ENCODE data around the gene CLEC16A.
A peak's percentile ranks its signal among the peaks of the same experiment; 100 is the strongest.

Gene CLEC16A, protein sequence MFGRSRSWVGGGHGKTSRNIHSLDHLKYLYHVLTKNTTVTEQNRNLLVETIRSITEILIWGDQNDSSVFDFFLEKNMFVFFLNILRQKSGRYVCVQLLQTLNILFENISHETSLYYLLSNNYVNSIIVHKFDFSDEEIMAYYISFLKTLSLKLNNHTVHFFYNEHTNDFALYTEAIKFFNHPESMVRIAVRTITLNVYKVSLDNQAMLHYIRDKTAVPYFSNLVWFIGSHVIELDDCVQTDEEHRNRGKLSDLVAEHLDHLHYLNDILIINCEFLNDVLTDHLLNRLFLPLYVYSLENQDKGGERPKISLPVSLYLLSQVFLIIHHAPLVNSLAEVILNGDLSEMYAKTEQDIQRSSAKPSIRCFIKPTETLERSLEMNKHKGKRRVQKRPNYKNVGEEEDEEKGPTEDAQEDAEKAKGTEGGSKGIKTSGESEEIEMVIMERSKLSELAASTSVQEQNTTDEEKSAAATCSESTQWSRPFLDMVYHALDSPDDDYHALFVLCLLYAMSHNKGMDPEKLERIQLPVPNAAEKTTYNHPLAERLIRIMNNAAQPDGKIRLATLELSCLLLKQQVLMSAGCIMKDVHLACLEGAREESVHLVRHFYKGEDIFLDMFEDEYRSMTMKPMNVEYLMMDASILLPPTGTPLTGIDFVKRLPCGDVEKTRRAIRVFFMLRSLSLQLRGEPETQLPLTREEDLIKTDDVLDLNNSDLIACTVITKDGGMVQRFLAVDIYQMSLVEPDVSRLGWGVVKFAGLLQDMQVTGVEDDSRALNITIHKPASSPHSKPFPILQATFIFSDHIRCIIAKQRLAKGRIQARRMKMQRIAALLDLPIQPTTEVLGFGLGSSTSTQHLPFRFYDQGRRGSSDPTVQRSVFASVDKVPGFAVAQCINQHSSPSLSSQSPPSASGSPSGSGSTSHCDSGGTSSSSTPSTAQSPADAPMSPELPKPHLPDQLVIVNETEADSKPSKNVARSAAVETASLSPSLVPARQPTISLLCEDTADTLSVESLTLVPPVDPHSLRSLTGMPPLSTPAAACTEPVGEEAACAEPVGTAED

DNA sequence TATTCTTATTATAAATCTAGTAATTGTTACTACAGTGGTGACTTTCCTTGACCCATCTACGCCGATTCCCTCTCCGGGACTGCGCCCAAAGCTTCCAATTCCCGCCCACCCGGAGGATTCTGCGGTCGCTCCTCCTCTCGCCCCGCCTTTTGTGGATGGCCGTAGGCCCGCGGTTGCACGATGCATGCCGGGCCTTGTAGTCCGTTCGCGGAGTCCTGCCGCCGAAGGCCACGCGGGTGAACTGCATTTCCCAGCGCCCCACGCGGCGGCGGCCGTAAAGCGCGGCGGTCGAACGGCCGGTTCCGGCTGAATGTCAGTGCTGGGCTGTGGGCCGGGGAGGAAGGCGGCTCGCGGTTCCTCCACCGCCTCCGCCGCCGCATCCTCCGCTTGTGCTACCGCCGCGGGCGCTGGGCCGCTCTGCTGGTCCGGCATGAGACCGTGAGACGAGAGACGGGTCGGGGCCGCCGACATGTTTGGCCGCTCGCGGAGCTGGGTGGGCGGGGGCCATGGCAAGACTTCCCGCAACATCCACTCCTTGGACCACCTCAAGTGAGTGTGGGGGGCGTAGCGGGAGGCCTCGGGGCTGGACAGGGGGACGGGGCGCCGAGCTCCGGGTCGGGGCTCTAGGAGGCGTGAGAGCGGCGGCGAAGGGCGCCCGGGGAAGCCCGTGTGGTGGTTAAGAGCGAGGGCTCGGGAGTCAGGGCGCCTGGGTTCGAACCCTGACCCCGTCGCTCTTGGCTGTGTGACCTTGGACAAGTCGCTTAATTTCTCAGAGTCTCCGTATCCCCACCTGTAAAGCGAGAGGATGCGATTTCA lies at the start of gene CLEC16A:
CLEC16A (plus strand) TSS at position 316 of the 816 bp plus-strand sequence; CDS start at position 470, 154 bp downstream.
- peak; percentile 95 to 97 for DNase-seq

DNA sequence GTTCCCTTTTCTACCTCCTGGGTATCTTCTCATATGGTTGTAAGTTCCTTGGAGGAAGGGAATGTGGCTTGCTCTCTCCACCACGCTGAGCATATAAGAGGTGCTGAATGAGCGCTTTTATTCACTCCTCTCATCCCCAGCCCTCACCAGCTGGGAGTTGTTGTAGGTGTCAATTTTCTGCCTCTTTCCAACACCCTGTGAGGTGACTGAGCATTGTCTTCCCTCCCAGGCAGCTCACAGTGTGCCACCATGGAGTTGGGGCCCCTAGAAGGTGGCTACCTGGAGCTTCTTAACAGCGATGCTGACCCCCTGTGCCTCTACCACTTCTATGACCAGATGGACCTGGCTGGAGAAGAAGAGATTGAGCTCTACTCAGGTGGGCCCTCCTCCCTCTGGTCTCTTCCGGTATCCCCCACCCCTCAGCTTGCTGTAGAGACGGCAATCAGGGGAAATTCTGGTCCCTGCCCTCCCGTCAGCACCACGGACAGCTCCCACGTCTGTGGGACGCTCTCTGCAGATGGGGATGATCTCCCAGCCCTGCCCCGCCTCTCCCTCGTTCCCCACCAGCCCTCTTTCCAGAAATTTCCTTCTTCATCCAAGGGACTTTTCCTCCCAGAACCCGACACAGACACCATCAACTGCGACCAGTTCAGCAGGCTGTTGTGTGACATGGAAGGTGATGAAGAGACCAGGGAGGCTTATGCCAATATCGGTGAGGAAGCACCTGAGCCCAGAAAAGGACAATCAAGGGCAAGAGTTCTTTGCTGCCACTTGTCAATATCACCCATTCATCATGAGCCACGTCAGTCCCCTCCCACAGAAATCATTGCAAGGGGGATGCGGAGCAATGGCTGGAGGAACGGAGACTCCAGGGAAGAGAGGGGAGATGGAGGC lies 49.1 kb upstream of the CLEC16A start:
- no peak for DNase-seq

DNA sequence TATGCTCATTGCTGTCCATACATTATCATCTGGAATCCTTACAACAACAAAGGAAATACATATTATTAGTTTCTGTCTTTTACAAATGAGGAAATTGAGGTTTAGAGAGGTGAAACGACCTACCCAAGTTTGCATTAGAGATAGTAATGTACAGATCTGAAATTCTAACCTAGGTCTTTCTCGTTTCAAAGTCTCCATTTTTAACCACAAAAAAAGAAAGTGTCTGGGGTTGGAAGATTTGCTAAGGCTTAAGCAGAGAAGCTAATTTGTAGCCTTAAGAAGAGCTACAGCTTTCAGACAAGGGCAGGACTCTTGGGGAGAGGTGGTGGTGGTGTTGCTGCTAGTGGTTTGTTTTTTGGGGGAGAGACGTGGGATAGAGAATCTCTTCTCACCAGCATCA lies 48.2 kb upstream of the CLEC16A start:
- DNase-seq, result no peak

DNA sequence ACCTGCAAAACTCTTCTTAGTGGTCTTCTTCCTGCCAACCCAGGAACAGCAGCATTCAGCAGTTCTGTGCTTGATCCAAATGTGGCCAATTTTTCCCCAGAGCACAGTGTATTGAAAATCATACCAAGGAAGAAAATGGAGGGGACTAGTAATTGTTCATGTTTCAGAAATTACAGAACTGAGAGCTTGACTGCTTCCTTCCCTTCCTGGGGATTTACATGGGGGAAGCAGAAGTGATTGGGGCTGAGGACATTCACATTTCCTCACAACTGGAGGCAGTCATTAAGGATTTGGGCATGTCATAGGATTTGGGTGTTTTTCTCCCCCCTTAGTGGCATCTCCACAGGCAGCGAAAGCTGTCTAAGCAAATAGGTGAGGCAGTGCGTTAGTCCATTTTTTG lies 47.6 kb upstream of the CLEC16A start:
- no peak for DNase-seq

DNA sequence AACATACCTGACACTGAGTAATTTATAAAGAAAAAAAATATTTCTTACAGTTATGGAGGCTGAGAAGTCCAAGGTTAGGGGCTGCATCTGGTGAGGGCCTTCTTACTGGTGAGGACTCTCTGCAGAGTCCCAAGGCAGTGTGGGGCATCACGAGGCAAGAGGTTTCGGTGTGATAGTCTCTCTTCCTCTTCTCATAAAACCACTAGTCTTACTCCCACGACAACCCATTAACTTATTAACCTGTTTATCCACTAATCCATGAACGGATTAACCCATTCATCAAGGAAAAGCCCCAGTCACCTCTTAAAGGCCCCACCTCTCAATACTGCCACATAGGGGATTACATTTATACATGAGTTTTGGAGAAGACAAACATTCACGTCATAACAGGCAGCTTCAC lies 47.2 kb upstream of the CLEC16A start:
- DNase-seq, result no peak

DNA sequence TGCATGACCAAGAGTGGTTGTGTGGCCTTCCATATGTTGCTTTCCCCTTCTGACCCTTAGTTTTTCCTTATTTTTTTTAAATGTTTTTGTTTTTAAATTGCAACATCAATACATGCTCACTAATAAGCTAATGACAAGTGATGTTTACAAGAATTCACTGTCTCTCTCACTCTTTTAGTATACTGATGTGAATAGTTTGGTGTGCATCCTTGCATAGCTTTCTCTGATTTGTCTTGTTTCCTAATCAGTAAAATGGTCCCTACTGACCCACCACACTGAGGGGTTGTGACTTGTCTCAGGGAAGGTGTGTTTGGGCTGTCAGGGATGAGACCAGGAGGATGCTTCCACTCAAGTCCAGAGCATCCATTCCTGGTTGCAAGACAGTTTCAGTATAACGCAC lies 41.4 kb upstream of the CLEC16A start:
- DNase-seq, result no peak

DNA sequence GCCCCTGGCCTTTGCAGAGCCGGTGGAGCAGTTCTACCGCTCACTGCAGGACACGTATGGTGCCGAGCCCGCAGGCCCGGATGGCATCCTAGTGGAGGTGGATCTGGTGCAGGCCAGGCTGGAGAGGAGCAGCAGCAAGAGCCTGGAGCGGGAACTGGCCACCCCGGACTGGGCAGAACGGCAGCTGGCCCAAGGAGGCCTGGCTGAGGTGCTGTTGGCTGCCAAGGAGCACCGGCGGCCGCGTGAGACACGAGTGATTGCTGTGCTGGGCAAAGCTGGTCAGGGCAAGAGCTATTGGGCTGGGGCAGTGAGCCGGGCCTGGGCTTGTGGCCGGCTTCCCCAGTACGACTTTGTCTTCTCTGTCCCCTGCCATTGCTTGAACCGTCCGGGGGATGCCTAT lies 37.9 kb upstream of the CLEC16A start:
- no peak for DNase-seq

DNA sequence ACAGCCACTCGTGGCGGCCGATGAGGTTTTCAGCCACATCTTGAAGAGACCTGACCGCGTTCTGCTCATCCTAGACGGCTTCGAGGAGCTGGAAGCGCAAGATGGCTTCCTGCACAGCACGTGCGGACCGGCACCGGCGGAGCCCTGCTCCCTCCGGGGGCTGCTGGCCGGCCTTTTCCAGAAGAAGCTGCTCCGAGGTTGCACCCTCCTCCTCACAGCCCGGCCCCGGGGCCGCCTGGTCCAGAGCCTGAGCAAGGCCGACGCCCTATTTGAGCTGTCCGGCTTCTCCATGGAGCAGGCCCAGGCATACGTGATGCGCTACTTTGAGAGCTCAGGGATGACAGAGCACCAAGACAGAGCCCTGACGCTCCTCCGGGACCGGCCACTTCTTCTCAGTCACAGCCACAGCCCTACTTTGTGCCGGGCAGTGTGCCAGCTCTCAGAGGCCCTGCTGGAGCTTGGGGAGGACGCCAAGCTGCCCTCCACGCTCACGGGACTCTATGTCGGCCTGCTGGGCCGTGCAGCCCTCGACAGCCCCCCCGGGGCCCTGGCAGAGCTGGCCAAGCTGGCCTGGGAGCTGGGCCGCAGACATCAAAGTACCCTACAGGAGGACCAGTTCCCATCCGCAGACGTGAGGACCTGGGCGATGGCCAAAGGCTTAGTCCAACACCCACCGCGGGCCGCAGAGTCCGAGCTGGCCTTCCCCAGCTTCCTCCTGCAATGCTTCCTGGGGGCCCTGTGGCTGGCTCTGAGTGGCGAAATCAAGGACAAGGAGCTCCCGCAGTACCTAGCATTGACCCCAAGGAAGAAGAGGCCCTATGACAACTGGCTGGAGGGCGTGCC lies 37.2 kb upstream of the CLEC16A start:
- no peak for DNase-seq

DNA sequence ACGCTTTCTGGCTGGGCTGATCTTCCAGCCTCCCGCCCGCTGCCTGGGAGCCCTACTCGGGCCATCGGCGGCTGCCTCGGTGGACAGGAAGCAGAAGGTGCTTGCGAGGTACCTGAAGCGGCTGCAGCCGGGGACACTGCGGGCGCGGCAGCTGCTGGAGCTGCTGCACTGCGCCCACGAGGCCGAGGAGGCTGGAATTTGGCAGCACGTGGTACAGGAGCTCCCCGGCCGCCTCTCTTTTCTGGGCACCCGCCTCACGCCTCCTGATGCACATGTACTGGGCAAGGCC lies 36.7 kb upstream of the CLEC16A start:
- DNase-seq, result no peak

DNA sequence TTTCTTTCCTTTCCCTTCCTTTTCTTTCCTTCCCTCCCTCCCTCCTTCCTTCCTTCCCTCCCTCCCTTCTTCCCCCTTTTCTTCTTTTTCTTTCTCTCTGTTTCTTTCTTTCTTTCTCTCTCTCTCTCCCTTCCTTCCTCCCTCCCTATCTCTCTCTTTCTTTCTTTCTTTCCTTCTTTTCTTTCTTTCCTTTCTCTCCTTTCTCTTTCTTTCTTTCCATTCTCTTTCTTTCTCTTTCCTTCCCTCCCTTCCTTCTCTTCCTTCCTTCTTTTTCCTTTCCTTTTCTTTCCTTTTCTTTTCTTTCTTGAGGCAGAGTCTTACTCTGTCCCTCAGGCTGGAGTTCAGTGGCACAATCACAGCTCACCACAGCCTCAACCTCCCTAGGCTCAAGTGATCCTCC lies 33.1 kb upstream of the CLEC16A start:
- DNase-seq, result no peak

DNA sequence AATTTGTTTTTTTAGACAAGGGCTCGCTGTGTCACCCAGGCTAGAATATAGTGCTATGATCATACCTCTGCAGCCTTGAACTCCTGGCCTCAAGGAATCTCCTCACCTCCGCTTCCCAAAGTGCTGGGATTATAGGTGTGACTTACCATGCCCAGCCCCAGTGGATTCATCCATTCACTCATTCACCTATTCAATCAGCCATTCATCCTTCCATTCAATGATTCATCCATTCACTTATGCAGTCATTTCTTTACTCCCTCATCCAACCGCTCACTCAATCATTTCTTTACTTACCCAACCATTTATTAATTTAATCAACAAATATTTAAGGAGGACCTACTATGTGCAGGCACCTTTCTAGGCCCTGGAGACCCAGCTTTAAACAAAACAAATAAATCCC lies 27.8 kb upstream of the CLEC16A start:
- no peak for DNase-seq

DNA sequence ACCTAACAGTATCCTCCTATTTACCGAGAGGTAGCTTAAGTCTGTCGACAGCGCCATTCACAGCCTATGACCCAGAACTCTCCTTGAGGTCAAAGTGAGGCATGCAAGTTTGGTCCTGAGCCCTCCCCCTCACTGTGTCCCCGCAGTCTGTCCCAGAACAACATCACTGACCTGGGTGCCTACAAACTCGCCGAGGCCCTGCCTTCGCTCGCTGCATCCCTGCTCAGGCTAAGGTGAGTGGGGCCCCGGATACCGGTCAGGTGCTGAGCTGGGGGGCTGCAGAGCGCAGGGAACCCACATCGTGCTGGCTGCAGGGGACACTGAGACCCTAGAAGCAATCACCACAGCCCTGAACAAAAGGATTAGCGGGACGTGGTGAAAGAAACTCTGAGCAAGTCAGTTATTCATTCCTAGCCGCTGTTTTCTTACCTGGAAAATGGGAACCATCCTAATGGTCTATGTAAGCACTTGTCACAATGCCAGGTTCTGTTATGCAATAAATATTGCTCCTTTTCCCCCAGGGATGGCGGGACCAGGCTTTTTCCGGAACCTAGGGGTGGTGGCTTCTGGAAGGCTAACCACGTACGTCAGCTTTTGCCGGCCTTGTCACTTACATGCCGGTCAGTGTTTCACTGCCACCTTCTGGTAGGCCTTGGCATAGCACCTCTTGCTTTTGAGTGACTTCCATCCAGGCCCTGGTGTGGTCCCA lies 25.9 kb upstream of the CLEC16A start:
- DNase-seq, result peak; percentile 82 to 83

DNA sequence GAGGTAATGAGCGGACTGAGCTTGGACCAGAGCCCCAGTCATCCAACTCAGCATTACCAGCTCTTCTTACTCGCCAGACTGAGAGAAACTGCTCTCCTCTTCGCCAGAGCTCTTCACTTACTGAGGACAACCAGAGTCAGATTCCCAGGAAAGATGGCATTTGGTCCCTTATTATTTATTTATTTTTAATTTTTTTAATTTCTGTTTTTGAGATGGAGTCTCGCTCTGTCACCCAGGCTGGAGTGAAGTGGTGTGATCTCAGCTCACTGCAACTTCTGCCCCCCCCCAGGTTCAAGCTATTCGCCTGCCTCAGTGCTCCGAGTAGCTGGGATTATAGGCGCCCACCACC lies 25.4 kb upstream of the CLEC16A start:
- DNase-seq, result no peak

DNA sequence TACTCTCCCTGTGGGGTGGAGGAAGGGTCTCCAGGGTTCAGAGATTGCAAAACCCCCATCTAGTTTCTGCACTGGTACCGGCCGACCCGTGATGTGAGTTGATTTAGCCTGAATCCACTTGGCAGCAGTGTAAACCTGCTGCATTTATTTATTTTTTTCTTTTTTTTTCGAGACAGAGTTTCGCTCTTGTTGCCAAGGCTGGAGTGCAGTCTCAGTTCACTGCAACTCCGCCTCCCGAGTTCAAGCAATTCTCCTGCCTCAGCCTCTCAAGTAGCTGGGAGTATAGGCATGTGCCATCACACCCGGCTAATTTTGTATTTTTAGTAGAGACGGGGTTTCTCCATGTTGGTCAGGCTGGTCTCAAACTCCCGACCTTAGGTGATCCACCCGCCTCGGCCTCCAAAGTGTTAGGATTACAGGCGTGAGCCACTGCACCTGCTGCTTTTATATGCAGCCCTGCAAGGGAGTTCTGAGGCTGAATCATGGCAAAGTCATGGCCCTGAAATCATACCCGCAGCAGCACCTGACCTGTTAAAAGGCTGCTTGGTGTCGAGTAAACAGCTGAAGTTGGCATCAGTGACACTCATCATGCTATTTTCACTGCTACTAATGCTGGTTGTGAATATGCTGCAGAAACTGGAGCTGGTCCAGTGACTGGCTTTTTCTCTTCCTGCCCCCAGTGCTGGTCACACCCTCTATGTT lies 23.5 kb upstream of the CLEC16A start:
- DNase-seq, result no peak

DNA sequence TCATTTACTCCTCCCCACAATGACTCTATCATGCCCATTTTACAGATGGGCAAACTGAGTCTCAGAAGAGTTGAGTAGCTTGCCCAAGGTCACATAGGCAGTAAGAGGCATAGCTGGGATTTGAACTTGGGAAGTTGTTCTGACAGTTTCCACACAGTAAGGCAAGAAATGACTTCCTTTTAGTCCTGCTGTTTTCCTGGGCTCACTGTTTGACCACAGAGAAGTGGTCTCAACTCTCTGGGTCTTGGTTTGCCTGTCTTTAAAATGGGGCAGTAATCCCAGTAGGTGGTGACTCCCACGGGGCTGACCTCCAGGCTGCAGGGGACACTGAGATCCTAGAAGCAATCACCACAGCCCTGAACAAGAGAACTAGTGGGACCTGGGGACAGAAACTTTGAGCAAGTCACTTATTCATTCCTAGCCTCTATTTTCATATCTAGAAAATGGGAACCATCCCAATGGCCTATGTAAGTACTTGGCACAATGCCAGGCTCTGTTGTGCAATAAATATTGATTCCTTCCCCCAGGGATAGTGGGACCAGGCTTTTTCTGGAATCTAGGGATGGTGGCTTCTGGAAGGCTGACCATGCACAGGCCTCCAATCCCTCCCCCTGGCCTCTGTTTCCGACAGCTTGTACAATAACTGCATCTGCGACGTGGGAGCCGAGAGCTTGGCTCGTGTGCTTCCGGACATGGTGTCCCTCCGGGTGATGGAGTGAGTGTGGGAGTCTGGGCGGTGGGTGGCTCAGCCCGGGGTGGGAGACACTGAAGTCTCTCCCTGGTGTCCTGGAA lies 22.6 kb upstream of the CLEC16A start:
- DNase-seq, result no peak

DNA sequence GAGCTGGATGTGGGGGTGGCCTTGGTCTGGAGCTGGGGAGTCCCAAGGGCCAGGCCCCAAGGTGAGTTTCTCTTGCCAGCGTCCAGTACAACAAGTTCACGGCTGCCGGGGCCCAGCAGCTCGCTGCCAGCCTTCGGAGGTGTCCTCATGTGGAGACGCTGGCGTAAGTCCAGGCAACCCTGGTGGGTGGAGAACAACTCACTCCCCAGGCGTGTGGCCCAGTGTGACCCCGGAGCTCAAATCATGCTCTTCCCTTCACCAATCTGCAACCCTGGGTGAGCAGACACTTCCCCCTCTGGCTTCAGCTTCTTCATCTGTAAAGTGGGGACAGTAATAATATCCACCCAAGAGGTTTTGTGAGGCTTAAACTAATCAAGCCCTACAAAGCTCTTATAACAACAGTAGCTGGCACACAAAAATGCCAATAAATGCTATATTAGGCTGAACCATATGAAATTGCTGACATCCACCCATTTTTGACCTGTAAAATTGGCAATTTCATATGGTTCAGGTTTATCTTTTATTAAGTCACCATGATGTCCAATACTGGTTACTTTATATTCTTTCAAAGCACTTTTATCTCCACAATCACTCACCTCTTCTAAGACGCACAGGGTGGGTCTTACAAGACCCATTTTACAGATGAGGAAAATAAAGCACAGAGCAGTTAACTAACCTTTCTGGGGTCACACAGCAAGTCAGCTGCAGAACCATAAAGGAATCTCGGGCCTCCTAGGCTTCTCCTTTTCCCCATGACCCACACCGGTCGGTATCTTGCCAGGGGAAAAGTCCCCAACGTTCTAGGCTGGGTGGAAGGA lies 21.8 kb upstream of the CLEC16A start:
- DNase-seq, result no peak

DNA sequence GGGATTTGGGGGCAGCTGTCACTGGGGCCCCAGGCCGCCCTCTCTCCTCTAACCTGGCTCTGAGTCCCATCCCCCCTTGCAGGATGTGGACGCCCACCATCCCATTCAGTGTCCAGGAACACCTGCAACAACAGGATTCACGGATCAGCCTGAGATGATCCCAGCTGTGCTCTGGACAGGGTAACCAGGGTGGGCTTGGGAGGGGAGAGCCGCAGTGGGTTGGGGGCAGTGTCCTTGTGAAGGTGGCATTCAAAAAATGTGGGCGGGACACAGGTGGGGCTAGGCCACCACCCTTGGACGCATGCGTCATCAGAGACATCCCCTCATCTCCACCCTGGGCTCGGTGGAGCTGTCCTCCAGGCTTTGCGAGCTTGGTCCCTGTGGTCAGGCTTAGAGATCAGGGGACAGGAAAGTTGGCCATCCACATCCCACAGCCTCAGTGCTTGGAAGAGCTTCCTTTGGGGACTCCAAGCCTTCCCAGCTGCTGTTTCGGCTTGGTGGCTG lies 21.2 kb upstream of the CLEC16A start:
- no peak for DNase-seq
